ENCODE results near the gene NAGPA. TPM values are rescaled to one million over a fixed set of nuclear protein-coding genes. Genes with fewer than 3 reads are reported as not detected.

The NAGPA gene
- polyA plus RNA-seq, 1 donor from 2014 or later = 36.6 TPM

GRCh38 chr16:5078626-5079025 lies 44.9 kb upstream of the NAGPA start:
- Histone ChIP-seq H3F3A (ENCODE audit: insufficient read depth, low read length, poor library complexity, severe bottlenecking) (no peaks in the 10 kb centered on the region), H3K9me3 (ENCODE audit: low read length) (no peaks in the 10 kb centered on the region), H3K36me3 (ENCODE audit: insufficient read depth, low read length) (no peaks in the 10 kb centered on the region), H3K9ac (ENCODE audit: low read length) (no peak overlapping the region), H3K79me2 (replicated peaks; ENCODE audit: insufficient read depth, low read length) (no peaks in the 10 kb centered on the region), H3K27me3 (ENCODE audit: insufficient read depth, low read depth, low read length) (no peaks in the 10 kb centered on the region), H3K9me2 (ENCODE audit: insufficient read depth, low read length) (no peaks in the 10 kb centered on the region), H4K20me1 (ENCODE audit: insufficient read depth) (no peaks in the 10 kb centered on the region), H3K27ac (ENCODE audit: low read length) (no peak overlapping the region), H3K4me3 (ENCODE audit: low read length) (no peak overlapping the region), H3K4me2 (ENCODE audit: low read length) (no peak overlapping the region), H2AFZ (ENCODE audit: low read depth, low read length) (no peak overlapping the region)
- TF ChIP-seq EZH2 (IDR thresholded peaks at IDR 0.05; ENCODE audit: borderline replicate concordance, insufficient read depth, low read length, poor library complexity, severe bottlenecking) (no peak), CTCF (IDR thresholded peaks at IDR 0.05; ENCODE audit: poor library complexity, severe bottlenecking) (no peak), RAD21 (conservative IDR thresholded peaks at IDR 0.05) (no peak), EP300 (conservative IDR thresholded peaks at IDR 0.05; ENCODE audit: poor library complexity, severe bottlenecking) (no peak), REST (IDR thresholded peaks at IDR 0.05; ENCODE audit: borderline replicate concordance) (no peak), POLR2AphosphoS5 (IDR thresholded peaks at IDR 0.05) (no peak), SMC3 (conservative IDR thresholded peaks at IDR 0.05; ENCODE audit: poor library complexity) (no peak)

- no peaks in the 10 kb centered on the region for H3K36me3 ChIP-seq (ENCODE audit: insufficient read depth, low read length)
- no peaks in the 10 kb centered on the region for H3K9me2 ChIP-seq (ENCODE audit: insufficient read depth, low read length)
- H3K27ac ChIP-seq (ENCODE audit: low read length) = no peak overlapping the region
- no peaks in the 10 kb centered on the region for H3F3A ChIP-seq (ENCODE audit: insufficient read depth, low read length, poor library complexity, severe bottlenecking)
- H3K4me2 ChIP-seq (ENCODE audit: low read length) = no peak overlapping the region
- TF ChIP-seq SMC3 (conservative IDR thresholded peaks at IDR 0.05; ENCODE audit: poor library complexity) (no peak), TAF1 (IDR thresholded peaks at IDR 0.05; ENCODE audit: low read depth) (no peak), RAD21 (conservative IDR thresholded peaks at IDR 0.05) (no peak), EP300 (conservative IDR thresholded peaks at IDR 0.05; ENCODE audit: poor library complexity, severe bottlenecking) (no peak), CTCF (IDR thresholded peaks at IDR 0.05; ENCODE audit: poor library complexity, severe bottlenecking) (no peak), REST (IDR thresholded peaks at IDR 0.05; ENCODE audit: borderline replicate concordance) (no peak), POLR2AphosphoS5 (IDR thresholded peaks at IDR 0.05) (no peak), EZH2 (IDR thresholded peaks at IDR 0.05; ENCODE audit: borderline replicate concordance, insufficient read depth, low read length, poor library complexity, severe bottlenecking) (no peak)
- H3K9me3 ChIP-seq (ENCODE audit: low read length) = no peaks in the 10 kb centered on the region
- H2AFZ ChIP-seq (ENCODE audit: low read depth, low read length) = no peak overlapping the region
- H3K9ac ChIP-seq (ENCODE audit: low read length) = no peak overlapping the region
- H3K4me3 ChIP-seq (ENCODE audit: low read length) = no peak overlapping the region
- H4K20me1 ChIP-seq (ENCODE audit: insufficient read depth) = no peaks in the 10 kb centered on the region
- no peaks in the 10 kb centered on the region for H3K79me2 ChIP-seq (replicated peaks; ENCODE audit: insufficient read depth, low read length)
- H3K27me3 ChIP-seq (ENCODE audit: insufficient read depth, low read depth, low read length) = no peaks in the 10 kb centered on the region
Observed at GRCh38 chr16:5077304-5077703, 43.6 kb upstream of the NAGPA start.
